NOMO-1 (cell line): ENCODE measurements around the gene ABHD12B.
"Not testable (repeated sequence)": the region's sequence is repeated elsewhere in the genome, so short reads cannot be mapped to it uniquely, and the experiment has no call there.

Experiments used
- DNase-seq, 2 experiments: peaks; one replicate each; lab custom pipeline; 2025; ENCODE audit not compliant: unreplicated experiment in 2 of 2; lab: John Stamatoyannopoulos, UW

The ABHD12B gene

DNA sequence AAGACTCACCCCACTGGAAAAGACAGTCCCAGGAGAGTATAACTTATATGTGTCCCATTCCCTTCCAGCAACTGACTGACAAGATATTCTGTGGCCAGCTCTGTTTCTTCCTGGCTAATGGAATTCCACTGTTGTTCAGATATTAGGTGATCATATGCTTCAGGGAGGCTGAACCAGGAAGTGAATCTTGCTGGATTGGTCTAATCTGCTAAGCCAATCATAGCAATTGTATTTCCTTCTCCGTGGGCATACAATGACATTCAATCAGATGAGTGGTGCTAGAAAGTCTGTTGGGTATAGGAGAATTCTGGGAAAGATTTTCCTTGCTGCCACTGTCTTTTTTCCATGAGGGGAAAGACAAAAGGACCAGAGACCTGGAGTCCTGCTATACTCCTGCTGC is 60.3 kb downstream of the ABHD12B start:
- DNase-seq = no peak

DNA sequence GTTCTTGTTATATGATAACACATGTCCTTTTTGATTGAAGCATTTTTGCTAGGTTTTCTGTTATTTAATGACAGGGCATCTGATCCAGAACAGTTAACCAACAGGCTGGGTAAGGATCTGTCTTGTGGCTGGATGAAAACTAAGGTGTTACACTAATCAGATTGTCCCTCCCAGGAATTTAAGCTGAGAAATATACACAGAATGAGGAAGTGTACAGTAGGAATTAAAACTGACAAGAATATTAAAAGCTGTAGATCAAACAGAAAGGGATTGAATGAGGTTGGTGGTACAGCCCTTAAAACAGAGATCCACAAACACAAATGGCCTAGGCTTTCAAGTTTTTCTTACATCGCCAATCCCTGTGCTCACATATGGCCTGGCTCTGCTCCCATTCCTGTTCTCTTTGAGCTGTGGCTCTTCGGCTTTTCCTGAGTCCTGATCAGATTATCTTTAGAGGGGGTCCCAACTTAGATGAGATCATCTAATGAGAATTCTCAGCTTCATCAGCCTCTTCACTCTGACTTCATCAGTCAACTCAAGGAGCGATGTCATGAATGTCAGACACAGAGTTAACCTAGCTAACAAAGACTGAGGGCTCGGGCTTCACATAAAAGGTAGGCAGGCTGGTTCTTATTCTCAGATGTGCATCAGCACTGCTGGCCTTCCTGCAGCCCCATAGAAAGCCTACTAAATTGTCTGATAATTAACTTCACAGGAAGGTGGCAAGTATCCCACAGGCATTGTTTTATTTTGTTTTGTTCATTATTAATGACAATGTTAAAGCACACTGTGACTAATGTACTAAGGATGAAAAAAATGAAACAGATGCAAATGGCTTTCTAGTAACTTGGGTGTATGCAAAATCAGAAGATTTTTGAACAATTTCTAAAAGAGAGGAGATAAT is 61.0 kb downstream of the ABHD12B start:
- no peak for DNase-seq

DNA sequence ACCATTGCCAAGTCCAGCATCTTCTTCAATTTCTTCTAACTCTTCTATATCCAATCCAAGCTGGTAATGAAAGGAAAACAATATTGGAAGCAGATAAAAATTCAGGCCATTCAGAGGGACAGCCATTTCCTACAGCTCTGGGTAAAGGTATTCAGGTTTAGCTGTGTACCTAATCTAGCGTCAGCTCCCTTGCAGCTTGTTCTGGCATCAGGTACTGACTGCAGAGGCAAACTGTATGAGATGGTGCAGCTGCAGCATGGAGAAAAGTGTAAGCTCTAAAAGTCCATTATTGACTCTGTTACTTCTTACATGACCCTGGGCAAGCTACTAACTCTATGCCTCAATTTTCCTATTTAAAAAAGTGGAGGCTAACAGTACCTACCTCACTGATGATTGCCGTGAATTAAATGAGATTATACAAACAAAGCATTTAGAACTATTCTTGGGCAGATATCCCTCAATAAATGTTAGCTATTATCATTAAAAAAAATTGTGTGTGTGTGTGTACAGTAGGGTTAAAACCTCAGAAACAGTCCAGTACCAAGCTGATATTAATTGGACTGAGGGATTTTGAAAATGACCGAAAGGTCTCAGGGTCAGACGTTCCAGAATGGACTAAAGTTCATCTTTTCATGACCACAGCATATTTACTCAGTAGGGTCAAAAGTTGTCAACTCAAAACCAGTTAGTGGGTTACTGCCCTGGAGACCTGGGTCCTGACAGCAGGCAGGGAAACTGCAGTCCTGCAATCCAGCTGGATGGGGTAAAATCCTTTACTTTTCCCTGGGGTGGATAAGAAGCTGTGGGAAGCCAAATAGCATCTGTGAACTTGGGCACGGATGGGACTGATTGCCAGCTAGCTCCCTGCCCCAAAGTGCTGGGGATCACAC is 63.5 kb downstream of the ABHD12B start:
- no peak for DNase-seq

DNA sequence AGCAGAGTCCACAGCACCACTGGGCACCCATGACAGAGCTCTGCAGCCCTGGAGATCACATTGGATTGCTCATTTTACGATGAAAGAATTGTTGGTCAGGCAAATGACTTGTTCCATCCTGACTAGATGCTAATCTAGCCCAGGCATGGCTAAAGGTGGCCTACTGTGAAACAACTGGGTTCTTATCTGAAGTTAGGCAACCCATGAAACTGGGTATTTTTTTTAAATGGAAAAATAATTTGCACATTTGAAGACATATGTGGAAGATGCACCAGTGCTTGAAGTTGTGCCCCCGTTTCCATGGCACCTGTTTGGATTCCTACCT is 64.1 kb downstream of the ABHD12B start:
- DNase-seq = no peak

DNA sequence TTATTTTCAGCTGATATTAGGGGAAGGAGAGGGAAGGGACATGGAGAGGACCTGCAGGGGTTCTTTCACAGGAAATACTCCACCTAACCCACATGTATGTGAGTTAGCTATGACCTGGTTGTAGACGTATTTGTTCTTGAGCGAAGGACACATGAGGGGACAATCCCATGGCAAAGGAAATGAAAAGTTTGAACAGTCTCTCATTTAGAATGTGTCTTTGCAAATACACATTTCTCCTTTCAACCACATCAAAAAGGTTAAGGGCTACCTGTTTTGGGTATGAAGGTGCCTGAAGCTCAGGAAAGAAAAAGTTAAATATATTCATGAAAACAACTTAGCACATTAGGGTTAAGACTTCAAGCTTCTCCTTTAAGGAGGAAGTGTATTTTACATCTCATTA is 65.0 kb downstream of the ABHD12B start:
- DNase-seq = no peak

DNA sequence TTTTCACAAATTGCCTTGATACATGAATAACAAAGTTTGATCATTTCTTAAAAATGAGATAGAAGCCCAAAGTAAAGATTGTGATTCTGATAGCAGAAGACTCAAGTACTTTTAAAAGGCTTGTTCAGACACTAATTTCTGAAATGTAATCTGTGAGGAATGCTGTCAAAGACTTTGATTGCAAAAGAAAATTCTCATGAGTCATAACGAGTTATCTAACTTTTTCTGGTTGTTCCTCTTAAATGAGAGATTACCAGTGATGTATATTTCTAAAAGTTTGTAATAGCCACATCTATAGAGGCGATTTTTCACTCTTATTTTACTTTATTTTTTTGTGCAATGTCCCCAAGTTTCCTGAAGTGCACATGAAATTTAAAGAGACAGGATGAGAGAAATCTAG is 65.5 kb downstream of the ABHD12B start:
- peak; percentile 27 to 87 for DNase-seq

DNA sequence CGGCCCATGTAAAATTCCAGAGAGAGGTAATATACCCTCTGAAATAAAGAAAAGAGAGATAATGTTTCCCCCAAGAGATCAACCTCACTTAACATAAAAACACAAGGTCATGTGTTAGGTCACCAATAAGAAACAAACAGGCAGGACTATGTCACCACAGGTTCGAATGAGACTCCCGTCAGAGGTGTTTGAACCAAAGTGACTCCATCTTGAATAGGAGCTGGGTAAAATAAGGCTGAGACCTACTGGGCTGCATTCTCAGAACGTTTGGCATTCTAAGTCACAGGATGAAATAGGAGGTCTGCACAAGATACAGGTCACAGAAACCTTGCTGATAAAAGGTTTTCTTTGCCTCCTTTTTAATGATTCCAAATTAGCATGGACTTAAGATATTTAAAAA is 65.9 kb downstream of the ABHD12B start:
- DNase-seq = no peak

DNA sequence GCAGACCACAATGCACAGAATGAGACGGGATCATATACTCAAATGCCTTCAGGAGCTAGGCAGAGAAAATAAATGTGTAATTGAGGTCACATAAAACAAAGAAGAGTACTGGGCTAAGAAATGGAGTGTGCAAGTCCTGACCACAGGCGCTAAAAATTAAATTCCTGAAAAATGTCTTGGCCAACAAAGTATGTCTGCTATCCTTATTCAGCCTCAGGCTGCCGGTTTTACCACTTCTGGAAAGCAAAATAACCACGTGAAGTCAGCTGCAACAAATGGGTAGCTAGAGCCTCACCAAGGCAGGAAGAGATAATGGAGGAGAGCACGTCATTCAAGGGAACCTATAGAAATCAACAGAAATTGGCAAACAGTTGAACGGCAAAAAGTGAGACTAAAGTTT is 69.3 kb downstream of the ABHD12B start:
- no peak for DNase-seq

DNA sequence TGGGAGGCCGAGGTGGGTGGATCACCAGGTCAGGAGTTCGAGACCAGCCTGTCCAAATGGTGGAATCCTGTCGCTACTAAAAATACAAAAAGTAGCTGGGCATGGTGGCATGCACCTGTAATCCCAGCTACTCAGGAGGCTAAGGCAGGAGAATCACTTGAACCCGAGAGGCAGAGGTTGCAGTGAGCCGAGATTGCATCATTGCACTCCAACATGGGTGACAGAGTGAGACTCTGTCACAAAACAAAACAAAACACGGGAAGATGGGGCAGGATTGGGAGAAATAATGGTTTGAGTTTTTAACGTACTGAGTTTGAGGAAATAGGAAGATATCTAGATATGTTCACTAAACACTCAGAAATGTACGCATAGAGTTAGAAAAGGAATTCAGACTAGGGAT is 69.8 kb downstream of the ABHD12B start:
- not testable (repeated sequence) for DNase-seq

DNA sequence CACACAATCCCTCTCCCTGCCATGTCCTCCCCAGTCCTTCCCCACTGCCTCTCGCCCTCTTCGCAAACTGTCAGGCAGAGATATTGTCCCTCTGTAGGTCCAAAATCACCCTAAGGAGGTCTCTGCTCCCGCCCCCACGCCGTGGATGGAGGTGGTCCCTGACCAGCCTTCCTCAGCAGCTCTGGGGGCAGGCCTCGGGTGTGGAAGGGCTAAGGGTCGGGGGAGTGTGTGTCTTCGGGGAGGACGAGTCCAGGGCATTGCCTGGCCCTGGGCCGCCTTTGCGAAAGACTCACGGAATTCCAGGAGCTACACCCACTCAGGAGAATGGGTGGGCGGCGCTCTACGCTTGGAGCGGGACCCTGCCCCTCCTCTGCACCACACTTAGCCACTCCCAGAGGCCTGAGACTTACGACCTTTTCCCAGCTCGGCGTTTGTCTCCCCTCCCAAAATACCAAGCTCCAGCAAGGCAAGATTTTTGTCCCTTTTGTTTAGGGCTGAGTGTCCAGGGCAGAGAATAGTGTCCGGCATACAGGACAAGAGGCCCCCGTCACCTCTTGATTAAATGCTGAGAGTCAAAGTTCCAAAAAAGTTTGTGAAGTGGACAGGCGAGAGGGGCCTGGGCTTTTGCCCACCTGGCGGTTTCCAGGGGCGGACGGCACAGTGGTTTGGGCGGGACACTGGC is 71.5 kb downstream of the ABHD12B start:
- DNase-seq = no peak

DNA sequence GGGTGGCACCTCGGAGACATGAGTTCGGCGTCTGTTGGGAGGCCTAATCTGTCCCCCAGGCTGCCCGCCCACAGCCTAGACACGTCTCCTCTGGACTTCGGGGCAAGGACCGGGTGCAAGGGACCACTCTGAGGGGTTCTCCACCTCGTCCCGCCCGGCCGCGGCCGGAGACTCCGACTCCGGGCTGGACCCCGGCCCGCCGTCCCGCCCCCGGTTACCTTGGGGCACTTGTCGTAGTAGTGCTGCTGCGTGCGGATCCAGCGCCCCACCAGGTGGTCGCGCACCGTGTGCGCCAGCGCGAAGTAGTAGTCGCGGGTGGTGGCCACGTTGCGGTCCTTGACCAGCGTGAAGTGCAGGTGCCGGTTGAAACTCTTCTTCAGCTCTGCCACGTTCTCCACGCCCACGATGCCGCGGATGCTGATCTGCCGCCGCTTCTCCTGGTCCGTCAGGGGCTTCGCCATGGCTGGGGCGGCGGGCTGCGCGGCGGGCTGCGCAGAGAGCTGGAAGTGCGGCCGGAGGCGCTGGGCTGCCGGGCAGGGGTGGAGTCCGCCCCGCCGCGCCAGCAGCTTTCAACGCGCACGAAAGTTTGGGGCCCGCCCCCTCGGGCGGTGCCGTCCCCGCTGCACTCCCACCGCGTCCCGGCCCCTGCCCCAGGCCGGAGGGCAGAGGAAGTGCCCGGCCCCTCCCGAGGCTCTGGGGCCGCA is 72.2 kb downstream of the ABHD12B start, which contains the start of gene PYGL:
TSS of gene PYGL (minus strand) at position 541 of the 704 bp plus-strand sequence. CDS start at position 461, 80 bp downstream.
- peak; percentile 74 to 85 for DNase-seq

DNA sequence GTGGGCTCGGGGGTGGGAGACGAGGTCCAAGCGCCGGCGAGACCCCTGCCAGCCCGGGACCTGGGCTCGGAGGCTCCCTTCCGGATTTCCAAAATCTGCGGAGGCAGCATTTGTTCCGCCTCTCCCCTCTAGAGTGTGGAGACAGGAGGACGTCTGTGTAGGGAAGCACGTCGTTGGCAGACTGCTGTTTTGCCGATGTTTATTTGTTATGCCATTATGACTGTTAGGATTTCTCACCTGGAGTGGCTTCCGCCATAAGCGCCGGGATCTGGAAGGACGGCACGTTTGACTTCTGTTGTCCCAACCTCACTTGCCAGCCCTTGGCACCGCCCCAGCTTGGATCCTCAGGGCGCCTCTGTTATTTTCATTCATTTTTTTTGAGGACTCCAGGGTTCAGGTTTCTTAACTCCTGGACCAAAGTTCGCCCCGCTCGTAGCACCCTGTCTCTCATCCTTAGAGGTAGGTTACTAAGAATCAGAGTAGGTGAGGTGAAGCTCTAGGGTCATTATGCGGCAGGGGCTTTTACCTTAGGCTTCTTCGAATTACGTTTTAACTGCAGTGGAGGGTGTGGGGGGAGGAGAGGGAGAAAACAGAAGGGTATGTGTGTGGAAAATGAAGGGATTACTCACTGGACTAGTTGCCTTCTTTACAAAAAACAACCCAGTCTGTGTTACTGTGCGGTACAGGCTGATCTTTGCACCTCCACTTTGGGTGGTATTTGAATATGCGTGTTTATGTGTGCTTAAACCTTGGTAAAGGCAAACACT is 73.0 kb downstream of the ABHD12B start:
- peak; percentile 26 to 59 for DNase-seq

DNA sequence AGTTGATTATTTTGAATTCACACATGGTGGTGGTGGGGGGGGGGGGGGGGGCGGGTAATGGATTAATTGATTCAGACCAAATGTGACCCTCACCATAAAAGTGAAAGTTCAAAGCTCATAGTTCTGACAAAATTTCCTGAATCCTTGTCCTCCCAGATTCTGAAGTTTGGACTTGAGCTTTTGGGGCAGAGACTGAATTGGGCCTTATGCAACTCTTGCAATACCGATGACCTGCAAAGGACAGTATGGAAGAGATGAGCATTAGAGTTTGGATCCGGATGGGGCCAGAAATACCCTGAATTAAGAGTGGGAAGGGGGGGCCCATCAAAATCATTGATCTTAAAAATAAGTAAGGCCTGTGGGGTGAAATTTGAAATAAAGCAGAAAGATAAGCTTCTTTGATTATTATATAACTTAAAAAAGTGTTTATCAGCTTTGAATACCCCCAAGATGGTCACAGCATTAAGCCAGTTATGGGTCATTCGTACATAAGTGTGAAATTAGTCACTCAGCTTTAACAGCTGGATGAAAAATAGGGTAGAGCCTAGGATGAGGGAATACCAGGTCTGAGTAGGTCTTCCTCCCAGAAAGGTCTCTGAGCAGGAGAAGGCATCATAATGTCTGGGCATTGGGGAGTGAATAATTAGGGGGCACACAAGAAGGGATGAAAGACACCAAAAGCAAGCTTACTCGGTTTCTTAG is 74.5 kb downstream of the ABHD12B start:
- DNase-seq = no peak

DNA sequence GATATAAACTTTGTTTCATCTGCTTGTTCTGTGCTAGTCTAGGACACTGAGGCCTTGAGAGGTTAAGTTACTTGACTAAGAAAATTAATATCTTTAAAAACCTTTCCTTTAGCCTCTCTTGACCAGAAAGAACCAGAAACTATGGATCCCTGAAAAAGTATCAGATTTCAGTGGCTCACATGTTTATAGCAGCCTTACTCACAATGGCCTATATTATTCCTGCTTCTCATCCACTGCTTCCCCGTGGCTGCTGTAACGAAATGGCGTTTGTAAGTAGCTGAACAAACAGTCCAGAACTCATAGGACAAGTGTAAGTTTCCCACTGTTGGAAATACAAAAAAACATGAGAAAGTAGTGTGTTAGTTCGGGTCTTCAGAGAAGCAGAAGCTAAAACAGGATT is 75.6 kb downstream of the ABHD12B start:
- DNase-seq = no peak

DNA sequence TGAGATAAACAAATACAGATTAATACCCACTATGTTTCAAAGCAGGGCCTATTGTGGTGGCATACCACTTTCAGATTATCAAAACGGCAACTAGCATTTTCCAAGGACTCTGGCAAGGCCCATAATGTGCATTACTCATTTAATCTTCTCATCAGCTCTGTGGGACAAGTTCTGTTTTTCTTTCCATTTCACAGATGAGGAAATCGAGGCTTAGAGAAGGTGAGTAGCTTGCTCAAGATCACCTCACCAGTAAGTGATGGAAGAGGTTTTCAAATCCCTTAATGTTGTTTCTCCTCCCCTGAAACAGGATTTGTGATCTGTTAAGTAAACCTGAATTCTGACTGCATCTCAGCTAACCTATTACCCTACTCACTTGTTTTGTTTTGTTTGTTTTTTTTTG is 76.4 kb downstream of the ABHD12B start:
- DNase-seq = no peak

DNA sequence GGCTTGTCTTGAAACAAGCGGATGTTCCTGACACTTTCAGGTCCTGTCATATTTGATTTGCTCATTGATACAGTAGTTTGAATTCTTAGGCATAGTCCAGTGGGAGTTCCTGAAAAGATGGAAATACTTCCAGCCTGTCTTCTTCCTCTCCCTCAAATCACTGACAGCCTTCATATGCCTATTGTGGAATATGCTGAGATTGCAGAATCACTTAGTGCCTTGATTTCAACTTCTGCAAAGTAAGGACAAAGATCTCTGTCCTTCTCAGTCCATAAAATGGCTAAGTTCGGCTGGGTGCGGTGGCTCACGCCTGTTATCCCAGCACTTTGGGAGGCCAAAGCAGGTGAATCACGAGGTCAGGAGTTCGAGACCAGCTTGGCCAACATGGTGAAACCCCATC is 79.2 kb downstream of the ABHD12B start:
- no peak for DNase-seq

DNA sequence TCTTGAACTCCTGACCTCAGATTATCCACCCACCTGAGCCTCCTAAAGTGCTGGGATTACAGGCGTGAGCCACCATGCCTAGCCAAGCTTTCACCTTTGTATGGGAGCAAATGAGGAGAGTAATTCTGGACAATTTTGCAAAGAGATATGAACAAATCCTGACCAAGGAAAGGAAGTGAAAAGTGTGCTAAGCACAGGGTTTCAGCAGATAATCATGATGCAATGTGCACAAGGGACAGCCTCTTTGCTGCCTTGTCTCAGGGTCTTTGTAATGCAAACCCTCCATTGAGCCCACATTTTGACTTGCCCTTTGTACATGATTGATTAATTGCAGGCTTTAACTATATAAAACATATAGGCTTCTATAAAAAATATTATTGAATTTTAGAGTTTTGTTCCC is 81.6 kb downstream of the ABHD12B start:
- peak; percentile 13 to 52 for DNase-seq
